HG03045 (cell line): ENCODE data around the gene MISFA.
"Not testable (repeated sequence)": the region's sequence is repeated elsewhere in the genome, so short reads cannot be mapped to it uniquely, and the experiment has no call there.

Experiments used
- ATAC-seq: cut with Tn5 transposase; IDR thresholded peaks from one replicate; pipeline ENCODE4 v1.9.1; 2021; ENCODE audit warnings: mild to moderate bottlenecking, moderate library complexity; ENCODE audit not compliant: unreplicated experiment

The MISFA gene

GRCh38 chr11:18617688-18618341, 18.2 kb downstream of the MISFA start:
- no peak for ATAC-seq

- no peak for ATAC-seq
Measured at GRCh38 chr11:18618342-18619025, 18.9 kb downstream of the MISFA start.

GRCh38 chr11:18623707-18624106, 24.1 kb downstream of the MISFA start:
- no peak for ATAC-seq

DNA sequence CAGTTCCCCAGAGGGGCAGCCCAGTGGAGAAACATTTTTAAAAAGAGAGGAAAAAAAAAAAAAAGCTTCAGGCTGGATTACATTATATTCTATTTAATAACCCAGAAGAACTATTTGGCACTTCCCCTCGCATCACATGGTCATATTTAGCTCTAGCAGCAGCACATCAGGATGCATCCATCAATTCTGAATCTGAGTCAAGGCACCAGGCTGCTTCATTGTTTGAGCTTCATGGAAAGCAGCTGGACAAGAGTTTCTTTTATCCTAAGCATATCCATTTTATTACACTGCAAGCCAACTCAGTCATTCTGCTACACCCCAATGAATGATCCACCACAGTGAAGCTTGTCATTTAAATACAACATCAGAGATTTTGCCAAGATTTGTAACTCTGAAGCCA, 24.6 kb downstream of the MISFA start:
- ATAC-seq, result no peak

DNA sequence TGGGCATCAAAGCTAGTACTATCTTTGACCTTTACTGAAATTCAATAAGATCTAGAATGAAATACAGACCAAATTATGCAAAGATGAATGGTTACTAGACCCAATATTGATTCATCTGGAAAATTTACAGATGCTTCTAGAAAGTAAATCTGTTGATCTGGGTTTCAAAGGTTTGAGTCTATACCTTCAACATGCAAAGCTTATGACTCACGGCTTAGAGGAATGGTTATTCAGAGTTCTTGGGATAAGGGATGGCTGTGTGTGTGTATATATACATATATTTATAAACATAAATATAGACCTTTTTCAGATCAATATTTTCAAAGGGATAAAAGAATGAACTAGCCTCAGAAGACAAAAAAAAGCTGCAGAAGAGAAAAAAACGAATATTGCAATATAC, 33.3 kb downstream of the MISFA start:
- no peak for ATAC-seq

DNA sequence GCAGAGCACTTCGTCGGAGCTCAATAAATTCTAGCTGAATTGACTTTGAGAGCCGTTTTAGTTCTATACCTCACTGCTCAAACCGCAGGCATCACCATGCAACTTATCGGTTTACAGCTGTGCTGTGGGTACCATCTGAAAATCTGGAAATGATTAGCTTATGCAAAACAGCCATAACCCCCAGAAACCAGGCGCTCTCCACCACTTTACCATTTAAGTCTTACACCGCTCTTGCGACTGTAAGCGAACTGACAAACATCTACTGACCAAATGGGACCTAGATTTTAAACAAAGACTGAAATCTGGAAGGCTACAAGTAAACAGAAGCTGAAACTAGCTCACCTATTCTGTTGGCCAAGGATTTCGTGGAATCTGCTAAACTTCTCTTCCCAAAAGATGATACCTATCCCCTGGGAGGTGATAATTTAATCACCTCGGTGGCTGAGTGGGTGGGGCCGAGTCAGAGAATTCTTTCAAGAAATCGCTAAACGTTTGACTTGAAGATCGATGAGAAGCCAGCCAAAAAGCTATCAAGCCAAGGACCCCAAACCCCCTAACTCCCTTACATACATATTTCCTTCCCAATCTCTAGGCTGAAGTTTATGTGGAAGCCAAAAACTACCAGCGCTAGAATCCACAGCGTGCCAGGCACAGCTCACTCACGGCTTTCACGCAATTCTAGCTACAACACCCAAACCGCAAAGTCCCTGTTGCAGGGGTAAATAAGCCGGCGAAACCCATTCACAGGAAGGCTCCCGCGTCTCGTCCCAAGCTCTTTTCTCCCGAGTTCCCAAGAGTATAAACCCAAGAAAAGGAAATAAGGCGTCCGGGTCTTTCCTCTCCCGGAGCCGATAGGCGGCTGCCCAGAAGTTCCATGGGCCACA, 33.9 kb downstream of the MISFA start:
- peak; percentile 47 for ATAC-seq

- peak; percentile 96 for ATAC-seq
Measured at GRCh38 chr11:18634140-18635032, 34.8 kb downstream of the MISFA start, which contains the start of gene SPTY2D1. TSS of gene SPTY2D1 (minus strand) at chr11:18634342. CDS start at chr11:18634257, 85 bp downstream.

DNA sequence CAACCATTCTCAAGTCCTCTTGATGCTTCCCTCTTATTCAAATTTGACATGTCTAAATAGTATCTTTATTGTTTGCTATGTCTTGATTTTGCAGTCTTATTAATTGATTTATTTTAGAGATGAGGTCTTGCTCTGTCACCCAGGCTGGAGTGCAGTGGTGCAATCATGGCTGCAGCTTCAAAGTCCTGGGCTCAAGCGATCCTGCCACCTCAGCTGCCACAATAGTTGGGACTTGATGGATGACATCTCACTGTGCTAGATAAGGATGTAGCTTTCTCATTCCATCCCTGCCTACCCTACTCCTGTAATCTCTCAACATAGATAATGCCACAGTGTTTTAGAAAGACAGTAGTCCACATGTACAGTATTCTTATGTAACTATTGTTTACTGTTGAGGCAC, 42.1 kb downstream of the MISFA start:
- ATAC-seq, result no peak

GRCh38 chr11:18643034-18643433, 43.4 kb downstream of the MISFA start:
- not testable (repeated sequence) for ATAC-seq

- ATAC-seq, result no peak
Measured at GRCh38 chr11:18650353-18650752, 50.8 kb downstream of the MISFA start.

DNA sequence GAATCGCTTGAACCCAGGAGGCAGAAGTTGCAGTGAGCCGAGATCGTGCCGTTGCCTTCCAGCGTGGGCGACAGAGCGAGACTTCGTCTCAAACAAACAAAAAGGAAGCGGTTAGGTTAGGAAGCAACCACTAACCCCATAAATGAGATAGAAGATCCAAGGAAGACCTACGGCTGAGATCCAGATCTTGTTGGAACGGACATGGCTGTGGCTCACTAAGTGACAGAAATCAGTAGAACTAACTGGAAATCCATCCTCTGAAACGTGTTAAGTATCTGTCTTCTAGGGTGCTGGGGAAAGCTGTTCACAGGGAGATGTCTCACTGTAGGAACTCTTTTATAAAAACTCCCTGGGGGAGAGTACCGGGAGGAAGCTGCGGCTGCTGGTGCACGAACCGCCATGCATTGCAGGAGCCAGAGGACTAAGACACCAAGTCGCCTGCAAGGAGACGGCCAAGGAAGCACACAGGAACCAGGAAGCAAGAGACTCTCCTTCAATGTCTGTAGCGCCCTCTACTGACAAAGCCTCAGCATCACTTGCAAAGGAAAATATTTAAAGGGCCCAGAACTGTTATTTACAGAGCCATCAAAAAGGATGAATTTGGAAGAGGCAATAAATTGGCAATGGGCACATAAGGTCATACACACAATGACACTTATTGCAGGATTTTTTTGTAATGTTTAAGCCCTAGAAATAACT, 51.4 kb downstream of the MISFA start:
- ATAC-seq, result no peak
